Activated CD4-positive, alpha-beta T cell treated with anti-CD3 and anti-CD28 coated beads, Interleukin-10, Interleukin-2, amounts not matched to agents 100 ng/mL and 50 ng/mL, durations not matched to agents 16 hours and 8 hours (primary cell): Measurements from ENCODE around the gene MAGI1.

ENCODE experiments used
- DNase-seq: peaks from one replicate; pipeline ENCODE4 v3.0.0-alpha.2; 2020

The MAGI1 gene

GRCh38 chr3:65828706-65829105 lies 210.0 kb downstream of the MAGI1 start:
- DNase-seq, result no peak

GRCh38 chr3:65827076-65827475 lies 211.6 kb downstream of the MAGI1 start:
- DNase-seq, result no peak

GRCh38 chr3:65824166-65824565 lies 214.6 kb downstream of the MAGI1 start:
- DNase-seq, result no peak

GRCh38 chr3:65820600-65820999 lies 218.1 kb downstream of the MAGI1 start:
- DNase-seq, result no peak

- DNase-seq, result no peak
Measured at GRCh38 chr3:65819896-65820295, 218.8 kb downstream of the MAGI1 start.

- no peak for DNase-seq
Measured at GRCh38 chr3:65817553-65818126, 221.1 kb downstream of the MAGI1 start.

- DNase-seq, result no peak
Measured at GRCh38 chr3:65816208-65816607, 222.5 kb downstream of the MAGI1 start.

- no peak for DNase-seq
Measured at GRCh38 chr3:65814845-65815578, 223.7 kb downstream of the MAGI1 start.

GRCh38 chr3:65811892-65812291 lies 226.8 kb downstream of the MAGI1 start:
- no peak for DNase-seq

GRCh38 chr3:65811086-65811761 lies 227.5 kb downstream of the MAGI1 start:
- no peak for DNase-seq

GRCh38 chr3:65810302-65810701 lies 228.4 kb downstream of the MAGI1 start:
- DNase-seq, result no peak

GRCh38 chr3:65809641-65810150 lies 229.0 kb downstream of the MAGI1 start:
- DNase-seq, result no peak

GRCh38 chr3:65808824-65809223 lies 229.9 kb downstream of the MAGI1 start:
- DNase-seq, result no peak

GRCh38 chr3:65808407-65808806 lies 230.3 kb downstream of the MAGI1 start:
- no peak for DNase-seq

GRCh38 chr3:65807225-65807624 lies 231.5 kb downstream of the MAGI1 start:
- no peak for DNase-seq

GRCh38 chr3:65806600-65806999 lies 232.1 kb downstream of the MAGI1 start:
- no peak for DNase-seq

- no peak for DNase-seq
Measured at GRCh38 chr3:65796676-65797075, 242.0 kb downstream of the MAGI1 start.

GRCh38 chr3:65795166-65795565 lies 243.6 kb downstream of the MAGI1 start:
- DNase-seq, result no peak

- no peak for DNase-seq
Measured at GRCh38 chr3:65793495-65794200, 245.1 kb downstream of the MAGI1 start.

- no peak for DNase-seq
Measured at GRCh38 chr3:65788461-65788860, 250.3 kb downstream of the MAGI1 start.

- no peak for DNase-seq
Measured at GRCh38 chr3:65787827-65788226, 250.9 kb downstream of the MAGI1 start.

- no peak for DNase-seq
Measured at GRCh38 chr3:65787340-65787739, 251.4 kb downstream of the MAGI1 start.

- no peak for DNase-seq
Measured at GRCh38 chr3:65786890-65787289, 251.8 kb downstream of the MAGI1 start.
